CD4-positive, CD25-positive, alpha-beta regulatory T cell (primary cell): Measurements from ENCODE around the gene ZNF429. TPM values are rescaled to one million over a fixed set of nuclear protein-coding genes. Genes with fewer than 3 reads are reported as not detected.
"Not testable (repeated sequence)": the region's sequence is repeated elsewhere in the genome, so short reads cannot be mapped to it uniquely, and the experiment has no call there.

ENCODE experiments used
- ATAC-seq, 2 donors: fragments of 150-1000 bp; cut with Tn5 transposase; one replicate each; pipeline ENCODE4 v1.10.0; 2021; ENCODE audit warnings: low read depth in 2 of 2, moderate number of reproducible peaks in 2 of 2, moderate library complexity in 1 of 2
- DNase-seq, 3 donors: peaks; one replicate each; pipeline versions ENCODE4 v3.0.0 to v3.0.0-alpha.2; 2012 to 2022; ENCODE audit warnings: mixed read lengths in 1 of 3
- H3K27ac ChIP-seq: one replicate; pipeline ENCODE4 v1.7.0; 2013; ENCODE audit warnings: mild to moderate bottlenecking, low read length; ENCODE audit not compliant: insufficient read depth, poor library complexity, severe bottlenecking
- H3K27me3 ChIP-seq: one replicate; pipeline ENCODE4 v1.7.0; 2013; ENCODE audit warnings: low read length; ENCODE audit not compliant: control insufficient read depth, insufficient read depth
- H3K36me3 ChIP-seq: one replicate; pipeline ENCODE4 v1.7.0; 2013; ENCODE audit warnings: mild to moderate bottlenecking, low read length, moderate library complexity; ENCODE audit not compliant: control insufficient read depth, insufficient read depth
- H3K4me1 ChIP-seq: 2 replicates; pipeline ENCODE4 v1.7.0; 2013; ENCODE audit warnings: mild to moderate bottlenecking, low read length; ENCODE audit not compliant: insufficient read depth, control insufficient read depth, poor library complexity, severe bottlenecking
- H3K4me3 ChIP-seq: one replicate; pipeline ENCODE4 v1.7.0; 2013; ENCODE audit warnings: low read depth, mild to moderate bottlenecking, low read length, moderate library complexity
- H3K9me3 ChIP-seq, 2 experiments: 1 replicate in 1 of 2; 2 replicates in 1 of 2; pipeline ENCODE4 v1.7.0; 2013; ENCODE audit warnings: low read length in 2 of 2, mild to moderate bottlenecking in 1 of 2, moderate library complexity in 1 of 2; ENCODE audit not compliant: control insufficient read depth in 2 of 2
- H3K27ac Mint-ChIP-seq, 3 donors: one replicate each; pipeline ENCODE4 v1.8.0; 2020 to 2022; ENCODE audit warnings: mild to moderate bottlenecking in 3 of 3, mixed read lengths in 3 of 3, moderate library complexity in 2 of 3
- H3K27me3 Mint-ChIP-seq: one replicate; pipeline ENCODE4 v1.8.0; 2022; ENCODE audit warnings: mild to moderate bottlenecking, mixed read lengths
- H3K36me3 Mint-ChIP-seq: one replicate; pipeline ENCODE4 v1.8.0; 2020; ENCODE audit warnings: mixed read lengths
- H3K4me1 Mint-ChIP-seq, 4 donors: one replicate each; pipeline ENCODE4 v1.8.0; 2020 to 2022; ENCODE audit warnings: mixed read lengths in 4 of 4, mild to moderate bottlenecking in 1 of 4
- H3K4me3 Mint-ChIP-seq, 4 donors: one replicate each; pipeline ENCODE4 v1.8.0; 2020 to 2022; ENCODE audit warnings: mild to moderate bottlenecking in 4 of 4, mixed read lengths in 4 of 4, moderate library complexity in 3 of 4
- H3K9me3 Mint-ChIP-seq, 7 donors: one replicate each; pipeline ENCODE4 v1.8.0; 2020 to 2022; ENCODE audit warnings: mixed read lengths in 7 of 7, mild to moderate bottlenecking in 3 of 7, moderate library complexity in 2 of 7
- polyA plus RNA-seq, 4 donors: library from polyadenylated mRNA; unstranded; fragments of 300-500 nt; fragmentation: Illumina TruSeq; gene quantifications; one replicate each; pipeline ENCODE4 v1.2.3, GENCODE V29; 2021
- total RNA-seq: library from RNA; stranded (reverse); gene quantifications from one replicate; pipeline ENCODE4 v1.2.3, GENCODE V29; 2022

ZNF429 gene
- total and polyA plus RNA-seq, 5 donors from 2014 or later = 14.4 to 29.6 (median 21.0) TPM

GRCh38 chr19:21590867-21591266 is 85.5 kb downstream of the ZNF429 start:
- no peak overlapping the region for H3K4me3 Mint-ChIP-seq
- no peak overlapping the region for H3K27ac Mint-ChIP-seq
- peaks cover 0 to 8% (median 0%) of the 10 kb centered on the region in 4 donors for H3K4me1 Mint-ChIP-seq
- DNase-seq = no peak
- Histone ChIP-seq H3K9me3 (peaks cover 2 to 5% of the 10 kb centered on the region in 2 experiments), H3K4me1 (peaks cover 3% of the 10 kb centered on the region), H3K27me3 (no peaks in the 10 kb centered on the region), H3K27ac (no peak overlapping the region), H3K36me3 (no peaks in the 10 kb centered on the region), H3K4me3 (no peak overlapping the region)
- no peak for ATAC-seq
- no peaks in the 10 kb centered on the region for H3K27me3 Mint-ChIP-seq
- peaks cover 0 to 4% (median 0%) of the 10 kb centered on the region in 7 donors for H3K9me3 Mint-ChIP-seq
- H3K36me3 Mint-ChIP-seq = no peaks in the 10 kb centered on the region

- Mint-ChIP-seq H3K27me3 (no peaks in the 10 kb centered on the region), H3K4me1 (peaks cover 0 to 2% (median 0%) of the 10 kb centered on the region in 4 donors), H3K36me3 (no peaks in the 10 kb centered on the region), H3K9me3 (peaks cover 0 to 4% (median 0%) of the 10 kb centered on the region in 7 donors), H3K4me3 (no peak overlapping the region), H3K27ac (peak overlapping the region in 1 of 3 donors; percentile 65)
- Histone ChIP-seq H3K4me1 (no peaks in the 10 kb centered on the region), H3K36me3 (no peaks in the 10 kb centered on the region), H3K27ac (no peak overlapping the region), H3K9me3 (peaks cover 0 to 5% of the 10 kb centered on the region in 2 experiments), H3K27me3 (no peaks in the 10 kb centered on the region), H3K4me3 (no peak overlapping the region)
- DNase-seq (no peak), ATAC-seq (no peak)
These were observed 87.6 kb downstream of the ZNF429 start for GRCh38 chr19:21593008-21593481.

- Mint-ChIP-seq H3K27ac (peak overlapping the region in 1 of 3 donors; percentile 65), H3K27me3 (no peaks in the 10 kb centered on the region), H3K4me1 (peaks cover 0 to 2% (median 0%) of the 10 kb centered on the region in 4 donors), H3K4me3 (no peak overlapping the region), H3K9me3 (peaks cover 0 to 4% (median 0%) of the 10 kb centered on the region in 7 donors), H3K36me3 (no peaks in the 10 kb centered on the region)
- H3K9me3 ChIP-seq = peaks cover 0 to 3% of the 10 kb centered on the region in 2 experiments
- DNase-seq (no peak), ATAC-seq (no peak)
- H3K4me3 ChIP-seq = no peak overlapping the region
- H3K27me3 ChIP-seq = no peaks in the 10 kb centered on the region
- no peaks in the 10 kb centered on the region for H3K4me1 ChIP-seq
- no peak overlapping the region for H3K27ac ChIP-seq
- H3K36me3 ChIP-seq = no peaks in the 10 kb centered on the region
These were observed 88.1 kb downstream of the ZNF429 start for GRCh38 chr19:21593502-21593901.

- DNase-seq (no peak), ATAC-seq (no peak)
- Mint-ChIP-seq H3K4me3 (no peak overlapping the region), H3K27ac (no peak overlapping the region), H3K4me1 (peaks cover 0 to 2% (median 0%) of the 10 kb centered on the region in 4 donors), H3K9me3 (peaks cover 0 to 4% (median 0%) of the 10 kb centered on the region in 7 donors), H3K36me3 (no peaks in the 10 kb centered on the region), H3K27me3 (no peaks in the 10 kb centered on the region)
- H3K4me1 ChIP-seq = no peaks in the 10 kb centered on the region
- H3K27me3 ChIP-seq = no peaks in the 10 kb centered on the region
- peaks cover 0 to 3% of the 10 kb centered on the region in 2 experiments for H3K9me3 ChIP-seq
- H3K27ac ChIP-seq = no peak overlapping the region
- no peaks in the 10 kb centered on the region for H3K36me3 ChIP-seq
- no peak overlapping the region for H3K4me3 ChIP-seq
These were observed 88.8 kb downstream of the ZNF429 start for GRCh38 chr19:21593934-21594820.

GRCh38 chr19:21595185-21595584 is 89.8 kb downstream of the ZNF429 start:
- H3K27ac Mint-ChIP-seq = no peak overlapping the region
- ATAC-seq = no peak
- H3K4me3 Mint-ChIP-seq = no peak overlapping the region
- H3K27me3 ChIP-seq = no peaks in the 10 kb centered on the region
- H3K4me1 Mint-ChIP-seq = peaks cover 0 to 2% (median 0%) of the 10 kb centered on the region in 4 donors
- peaks cover 0 to 5% of the 10 kb centered on the region in 2 experiments for H3K9me3 ChIP-seq
- H3K27ac ChIP-seq = no peak overlapping the region
- peaks cover 0 to 4% (median 0%) of the 10 kb centered on the region in 7 donors for H3K9me3 Mint-ChIP-seq
- no peak for DNase-seq
- no peaks in the 10 kb centered on the region for H3K36me3 Mint-ChIP-seq
- H3K4me1 ChIP-seq = no peaks in the 10 kb centered on the region
- no peaks in the 10 kb centered on the region for H3K36me3 ChIP-seq
- H3K27me3 Mint-ChIP-seq = no peaks in the 10 kb centered on the region
- H3K4me3 ChIP-seq = no peak overlapping the region

GRCh38 chr19:21602082-21602658 is 96.8 kb downstream of the ZNF429 start:
- H3K9me3 ChIP-seq = peaks cover 0 to 4% of the 10 kb centered on the region in 2 experiments
- no peak overlapping the region for H3K27ac Mint-ChIP-seq
- no peaks in the 10 kb centered on the region for H3K36me3 ChIP-seq
- ATAC-seq (no peak), DNase-seq (no peak)
- no peaks in the 10 kb centered on the region for H3K27me3 Mint-ChIP-seq
- H3K27ac ChIP-seq = no peak overlapping the region
- H3K4me1 Mint-ChIP-seq = peaks cover 6 to 23% (median 14%) of the 10 kb centered on the region in 4 donors
- no peak overlapping the region for H3K4me3 Mint-ChIP-seq
- peaks cover 8% of the 10 kb centered on the region for H3K4me1 ChIP-seq
- H3K36me3 Mint-ChIP-seq = no peaks in the 10 kb centered on the region
- H3K27me3 ChIP-seq = no peaks in the 10 kb centered on the region
- H3K4me3 ChIP-seq = no peak overlapping the region
- peaks cover 0 to 6% (median 0%) of the 10 kb centered on the region in 7 donors for H3K9me3 Mint-ChIP-seq

- DNase-seq, H3K36me3 Mint-ChIP-seq, H3K27me3 ChIP-seq, ATAC-seq, H3K9me3 Mint-ChIP-seq, H3K27ac Mint-ChIP-seq, H3K36me3 ChIP-seq, H3K9me3 ChIP-seq, H3K27me3 Mint-ChIP-seq, H3K27ac ChIP-seq, H3K4me1 ChIP-seq, H3K4me3 ChIP-seq: not testable (repeated sequence)
- H3K4me3 Mint-ChIP-seq = peak overlapping the region in 2 of 4 donors; percentile 61 to 90
- H3K4me1 Mint-ChIP-seq = peaks cover 6 to 23% (median 14%) of the 10 kb centered on the region in 4 donors
These were observed 97.4 kb downstream of the ZNF429 start for GRCh38 chr19:21602659-21603430.
